ENCODE measurements around the gene DNAH14. TPM values are rescaled to one million over a fixed set of nuclear protein-coding genes. Genes with fewer than 3 reads are reported as not detected.
A peak's percentile ranks its signal among the peaks of the same experiment; 100 is the strongest.

DNAH14 gene
- total RNA-seq, 2 donors from 2014 or later = 36.6 to 41.6 TPM

DNA sequence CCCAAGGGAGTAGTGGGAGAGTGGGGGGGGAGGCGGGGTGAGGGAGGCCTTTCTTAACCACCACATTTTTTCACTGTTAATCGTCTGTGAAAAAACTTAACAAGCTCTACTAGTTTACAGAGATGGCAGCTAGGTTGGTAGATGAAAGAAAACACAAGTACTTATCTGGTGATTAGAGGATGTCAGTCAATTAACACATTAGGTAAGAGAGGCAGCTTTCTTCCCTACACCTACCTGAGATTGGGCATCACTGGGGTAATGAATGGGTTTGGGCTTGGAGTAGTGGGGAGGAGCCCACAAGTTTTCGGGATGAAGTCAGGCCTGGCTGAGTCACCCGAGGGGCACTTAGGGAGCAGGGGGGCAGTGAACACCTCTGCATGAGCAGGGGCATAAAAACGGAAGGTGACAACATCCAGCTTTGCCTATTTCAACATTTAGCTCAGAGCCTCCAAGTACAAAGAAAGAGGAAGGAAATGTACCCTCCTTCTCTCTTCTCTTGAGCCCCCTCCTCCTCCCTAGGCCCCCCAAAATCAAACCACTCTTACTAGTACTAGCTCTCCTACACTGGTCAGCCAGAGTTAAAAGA lies 495.8 kb downstream of the DNAH14 start:
- H3K27me3 Mint-ChIP-seq (ENCODE audit: insufficient read depth) = peaks cover 49% of the 10 kb centered on the region

DNA sequence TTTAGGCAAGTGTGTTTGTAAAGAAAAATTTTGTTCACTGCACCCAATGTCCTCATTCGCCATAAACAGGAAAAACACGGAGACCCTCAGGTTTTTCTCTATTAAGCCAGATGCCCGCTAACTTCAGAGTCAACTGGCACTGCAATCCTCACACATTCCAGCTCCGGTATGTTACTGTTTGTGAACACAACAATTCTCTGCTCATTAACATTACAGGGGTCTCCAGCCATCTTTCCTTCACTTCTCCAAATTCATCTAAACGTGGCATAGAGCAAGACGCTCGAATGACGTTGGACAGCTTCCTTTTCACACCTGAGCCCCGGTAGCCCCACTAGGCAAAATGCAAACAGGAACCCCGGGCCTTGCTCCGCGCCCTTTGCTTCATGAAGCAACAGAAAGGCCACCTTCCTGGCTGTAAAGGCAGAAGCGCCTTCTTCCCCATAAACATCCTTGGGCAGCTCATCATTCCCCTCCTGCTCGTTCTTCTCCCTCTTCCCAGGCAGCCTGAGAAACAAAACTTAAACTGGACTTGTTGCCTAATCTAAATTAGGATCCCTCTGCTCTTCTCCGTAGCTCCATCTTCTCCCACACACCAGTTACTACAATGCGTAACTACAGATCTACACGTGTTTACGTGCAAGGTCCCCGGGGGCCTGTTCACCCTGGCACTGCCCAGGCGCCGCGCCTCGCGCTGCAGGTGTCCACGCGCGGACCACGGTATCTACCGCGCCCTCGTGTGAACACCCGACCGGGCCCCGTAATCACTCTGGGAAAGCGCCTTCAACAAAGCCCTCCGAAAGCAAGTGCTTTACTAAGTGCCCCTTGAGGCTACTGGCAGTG lies 497.1 kb downstream of the DNAH14 start:
- H3K9me3 ChIP-seq (ENCODE audit: control insufficient read depth, low read length) = peaks cover 7% of the 10 kb centered on the region
- Mint-ChIP-seq H3K4me1 (peaks cover 52% of the 10 kb centered on the region), H3K4me3 (peak overlapping the region; percentile 80), H3K9me3 (peaks cover 11% of the 10 kb centered on the region), H3K27me3 (ENCODE audit: insufficient read depth) (peaks cover 56% of the 10 kb centered on the region), H3K36me3 (ENCODE audit: low read depth) (no peaks in the 10 kb centered on the region), H3K27ac (peak overlapping the region; percentile 88)
- peak; percentile 75 for DNase-seq
- peak overlapping the region; percentile 97 for H3K27ac ChIP-seq (ENCODE audit: low read depth, low read length)
- peak overlapping the region; percentile 81 for H3K9ac ChIP-seq (ENCODE audit: extremely low read depth, low read length, poor library complexity, severe bottlenecking)
- peaks cover 5% of the 10 kb centered on the region for H3K27me3 ChIP-seq (ENCODE audit: control insufficient read depth, insufficient read depth, low read length, poor library complexity, severe bottlenecking)
- H3K4me1 ChIP-seq (ENCODE audit: control insufficient read depth, insufficient read depth, low read length) = peaks cover 4% of the 10 kb centered on the region
- H3K36me3 ChIP-seq (ENCODE audit: control insufficient read depth, insufficient read depth, low read length) = peaks cover 12% of the 10 kb centered on the region
- whole genome bisulfite sequencing, 2 experiments (ENCODE audit: insufficient coverage in 1 of 2, insufficient read length in 1 of 2) = 2 to 3% methylated on average over 33 to 36 of the region's 36 CpGs
- TF ChIP-seq, protein P1, sequence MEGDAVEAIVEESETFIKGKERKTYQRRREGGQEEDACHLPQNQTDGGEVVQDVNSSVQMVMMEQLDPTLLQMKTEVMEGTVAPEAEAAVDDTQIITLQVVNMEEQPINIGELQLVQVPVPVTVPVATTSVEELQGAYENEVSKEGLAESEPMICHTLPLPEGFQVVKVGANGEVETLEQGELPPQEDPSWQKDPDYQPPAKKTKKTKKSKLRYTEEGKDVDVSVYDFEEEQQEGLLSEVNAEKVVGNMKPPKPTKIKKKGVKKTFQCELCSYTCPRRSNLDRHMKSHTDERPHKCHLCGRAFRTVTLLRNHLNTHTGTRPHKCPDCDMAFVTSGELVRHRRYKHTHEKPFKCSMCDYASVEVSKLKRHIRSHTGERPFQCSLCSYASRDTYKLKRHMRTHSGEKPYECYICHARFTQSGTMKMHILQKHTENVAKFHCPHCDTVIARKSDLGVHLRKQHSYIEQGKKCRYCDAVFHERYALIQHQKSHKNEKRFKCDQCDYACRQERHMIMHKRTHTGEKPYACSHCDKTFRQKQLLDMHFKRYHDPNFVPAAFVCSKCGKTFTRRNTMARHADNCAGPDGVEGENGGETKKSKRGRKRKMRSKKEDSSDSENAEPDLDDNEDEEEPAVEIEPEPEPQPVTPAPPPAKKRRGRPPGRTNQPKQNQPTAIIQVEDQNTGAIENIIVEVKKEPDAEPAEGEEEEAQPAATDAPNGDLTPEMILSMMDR (conservative IDR thresholded peaks at IDR 0.05) = no peak
- H3K4me3 ChIP-seq (ENCODE audit: low read length) = peak overlapping the region; percentile 89

More for the DNA sequence above, 495.8 kb downstream of the DNAH14 start:
- H3K4me1 ChIP-seq (ENCODE audit: control insufficient read depth, insufficient read depth, low read length) = peaks cover 4% of the 10 kb centered on the region
- H3K9ac ChIP-seq (ENCODE audit: extremely low read depth, low read length, poor library complexity, severe bottlenecking) = peak overlapping the region; percentile 81
- Mint-ChIP-seq H3K9me3 (peaks cover 4% of the 10 kb centered on the region), H3K4me1 (peaks cover 52% of the 10 kb centered on the region), H3K27ac (peak overlapping the region; percentile 85), H3K4me3 (peak overlapping the region; percentile 80), H3K36me3 (ENCODE audit: low read depth) (peaks cover 4% of the 10 kb centered on the region)
- peak; percentile 91 for DNase-seq
- peaks cover 25% of the 10 kb centered on the region for H3K36me3 ChIP-seq (ENCODE audit: control insufficient read depth, insufficient read depth, low read length)
- H3K4me3 ChIP-seq (ENCODE audit: low read length) = peak overlapping the region; percentile 89
- peaks cover 5% of the 10 kb centered on the region for H3K27me3 ChIP-seq (ENCODE audit: control insufficient read depth, insufficient read depth, low read length, poor library complexity, severe bottlenecking)
- TF ChIP-seq, protein P1 (conservative IDR thresholded peaks at IDR 0.05) = no peak
- WGBS, 2 experiments (ENCODE audit: insufficient coverage in 1 of 2, insufficient read length in 1 of 2) = 5 to 7% methylated on average over 3 of the region's 5 CpGs
- no peak overlapping the region for H3K27ac ChIP-seq (ENCODE audit: low read depth, low read length)
- H3K9me3 ChIP-seq (ENCODE audit: control insufficient read depth, low read length) = no peaks in the 10 kb centered on the region

DNA sequence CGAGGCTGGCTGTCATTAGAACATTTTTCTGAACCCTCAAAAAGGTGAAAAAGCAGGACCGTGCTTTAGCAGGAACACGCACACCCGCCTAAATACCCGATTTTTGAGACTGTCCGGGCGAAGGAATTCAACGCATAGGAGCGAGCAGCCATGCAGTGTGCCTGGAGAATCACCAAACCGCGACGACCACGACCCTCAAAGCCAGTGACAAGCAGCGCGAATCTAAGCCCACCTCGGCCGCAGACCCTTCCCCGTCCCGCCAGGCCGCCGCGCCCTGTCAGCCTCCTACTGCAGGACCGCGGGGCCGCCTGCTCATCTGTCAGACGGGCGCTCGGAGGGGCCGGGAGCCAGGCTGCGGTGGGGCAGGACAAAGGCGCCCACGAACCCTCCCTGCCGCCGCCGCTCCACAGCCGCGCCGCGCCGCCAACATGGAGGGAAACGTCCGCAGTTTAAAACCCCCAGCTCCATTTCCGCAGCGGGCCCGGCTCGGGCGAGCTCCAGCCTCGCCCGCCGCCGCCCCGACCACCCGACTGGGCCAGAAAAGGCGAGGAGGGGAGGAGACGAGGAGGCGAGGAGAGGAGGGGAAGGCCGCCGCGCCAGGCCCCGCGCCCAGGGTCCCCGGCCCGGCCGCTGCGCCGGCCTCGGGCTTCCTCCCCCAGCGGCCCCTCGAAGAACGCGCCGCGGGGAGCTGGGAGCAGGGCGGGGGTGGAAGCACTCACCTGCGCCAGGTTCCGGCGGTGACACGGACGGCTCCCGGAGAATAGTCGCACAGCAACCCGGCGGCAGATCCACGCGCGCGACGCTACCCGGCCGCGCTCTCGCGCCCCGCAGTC lies 498.0 kb downstream of the DNAH14 start, which contains the start of gene LBR:
Gene LBR (minus strand): TSS at position 804 of the 833 bp plus-strand sequence. CDS start 3,963 bp downstream, outside the sequence.
- DNase-seq = peak; percentile 68
- TF ChIP-seq, protein P1 (conservative IDR thresholded peaks at IDR 0.05) = peak; percentile 20
- H3K27me3 ChIP-seq (ENCODE audit: control insufficient read depth, insufficient read depth, low read length, poor library complexity, severe bottlenecking) = peaks cover 5% of the 10 kb centered on the region
- no peaks in the 10 kb centered on the region for H3K36me3 Mint-ChIP-seq (ENCODE audit: low read depth)
- peak within 1 kb of the TSS; percentile 94 for H3K27ac Mint-ChIP-seq
- H3K9me3 ChIP-seq (ENCODE audit: control insufficient read depth, low read length) = peaks cover 7% of the 10 kb centered on the region
- WGBS, 2 experiments (ENCODE audit: insufficient coverage in 1 of 2, insufficient read length in 1 of 2) = 0 to 2% methylated on average over 5 to 94 of the region's 94 CpGs
- peak within 1 kb of the TSS; percentile 97 for H3K27ac ChIP-seq (ENCODE audit: low read depth, low read length)
- H3K9ac ChIP-seq (ENCODE audit: extremely low read depth, low read length, poor library complexity, severe bottlenecking) = peak within 1 kb of the TSS; percentile 81
- H3K36me3 ChIP-seq (ENCODE audit: control insufficient read depth, insufficient read depth, low read length) = peaks cover 6% of the 10 kb centered on the region
- H3K4me1 ChIP-seq (ENCODE audit: control insufficient read depth, insufficient read depth, low read length) = peaks cover 4% of the 10 kb centered on the region
- H3K4me1 Mint-ChIP-seq = peaks cover 47% of the 10 kb centered on the region
- H3K27me3 Mint-ChIP-seq (ENCODE audit: insufficient read depth) = peaks cover 61% of the 10 kb centered on the region
- peak within 1 kb of the TSS; percentile 89 for H3K4me3 ChIP-seq (ENCODE audit: low read length)
- H3K4me3 Mint-ChIP-seq = peak within 1 kb of the TSS; percentile 80
- H3K9me3 Mint-ChIP-seq = peaks cover 20% of the 10 kb centered on the region
